ENCODE results near the gene ABCB10. TPM values are rescaled to one million over a fixed set of nuclear protein-coding genes. Genes with fewer than 3 reads are reported as not detected.

The ABCB10 gene
- total RNA-seq, 1 experiment from 2014 or later: 19.2 TPM

DNA sequence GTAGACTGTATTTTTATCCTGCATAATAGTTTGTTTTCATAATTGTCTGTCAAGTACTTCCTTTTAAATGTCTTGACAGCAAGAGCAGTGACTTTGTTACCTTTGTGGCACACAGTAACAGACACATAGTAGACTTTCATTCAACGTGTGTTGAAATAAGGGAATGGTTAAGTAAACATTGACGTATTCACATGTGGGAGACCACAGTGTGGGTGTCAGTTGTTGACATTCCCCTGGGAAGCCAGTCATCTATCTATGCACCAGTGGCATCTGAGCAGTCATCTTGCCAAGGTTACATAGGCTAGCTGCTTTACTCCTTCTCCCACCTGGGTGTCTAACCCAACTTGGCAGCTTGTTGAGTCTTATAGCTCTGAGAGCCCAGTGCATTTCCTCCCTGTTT, 48.9 kb downstream of the ABCB10 start:
- ATAC-seq: no peak
- peaks cover 12% of the 10 kb centered on the region; the same call in 1 of the 2 replicates for H3K4me1 ChIP-seq (ENCODE audit: control insufficient read depth, insufficient read depth, low read length)
- no peak overlapping the region for H3K4me3 ChIP-seq (ENCODE audit: low read depth in 2 of 2, low read length in 2 of 2)
- CTCF ChIA-PET: no interaction called here
- no peak for DNase-seq (ENCODE audit: low read depth, low spot score)
- no peak overlapping the region for H3K27ac ChIP-seq (ENCODE audit: low read length)
- TF ChIP-seq POLR2AphosphoS5 (IDR thresholded peaks at IDR 0.05; ENCODE audit: low read depth, low read length): no peak
- TF ChIP-seq REST (IDR thresholded peaks at IDR 0.05; ENCODE audit: insufficient read depth in 1 of 2, low read depth in 2 of 2, low read length in 1 of 2): no peak
- no peak for TF ChIP-seq CTCF (IDR thresholded peaks at IDR 0.05)
- TF ChIP-seq TCF7L2 (IDR thresholded peaks at IDR 0.05; ENCODE audit: low read depth, low read length): no peak
- no peak for TF ChIP-seq SIN3A (IDR thresholded peaks at IDR 0.05; ENCODE audit: borderline replicate concordance, insufficient read depth, low read depth, low read length)
- H3K36me3 ChIP-seq (ENCODE audit: control insufficient read depth, insufficient read depth, low read length): peaks cover 5% of the 10 kb centered on the region; the same call in 1 of the 2 replicates
- POLR2A ChIA-PET: interaction anchor here (0.6 kb wide), 1 partner anchor 12 kb away, joined by 3 read pairs; no protein-coding TSS in a partner anchor
- no TSS peak for BruUV-seq (replicated peaks)
- no peaks in the 10 kb centered on the region for H3K27me3 ChIP-seq (ENCODE audit: control insufficient read depth, insufficient read depth, low read length)
- H3K9me3 ChIP-seq (ENCODE audit: control insufficient read depth, insufficient read depth, low read depth, low read length): no peaks in the 10 kb centered on the region
- intact Hi-C loops (cut with micrococcal nuclease; ENCODE audit: unreplicated experiment) (no loop called here), in situ Hi-C loops (cut with HindIII; ENCODE audit: low pct_unique_long_range_greater_than_20kb, low sequenced_read_pairs) (no loop called here)

GRCh38 chr1:229508823-229509337, 49.6 kb downstream of the ABCB10 start:
- H3K27ac ChIP-seq (ENCODE audit: low read length): peak overlapping the region; percentile 88
- in situ Hi-C loops (cut with HindIII; ENCODE audit: low pct_unique_long_range_greater_than_20kb, low sequenced_read_pairs): no loop called here
- H3K36me3 ChIP-seq (ENCODE audit: control insufficient read depth, insufficient read depth, low read length): peaks cover 5% of the 10 kb centered on the region; the same call in 1 of the 2 replicates
- DNase-seq (ENCODE audit: low read depth, low spot score) (no peak), ATAC-seq (peak; percentile 17; the same call in 1 of the 2 replicates)
- no peaks in the 10 kb centered on the region for H3K27me3 ChIP-seq (ENCODE audit: control insufficient read depth, insufficient read depth, low read length)
- TSS peak; percentile 99 for BruUV-seq (replicated peaks)
- ChIA-PET CTCF (no interaction called here), POLR2A (interaction anchor here (1.0 kb wide), 1 partner anchor 29 kb away, joined by 3 read pairs; no protein-coding TSS in a partner anchor)
- H3K9me3 ChIP-seq (ENCODE audit: control insufficient read depth, insufficient read depth, low read depth, low read length): no peaks in the 10 kb centered on the region
- TF ChIP-seq POLR2AphosphoS5 (IDR thresholded peaks at IDR 0.05; ENCODE audit: low read depth, low read length) (no peak), TCF7L2 (IDR thresholded peaks at IDR 0.05; ENCODE audit: low read depth, low read length) (no peak), SIN3A (IDR thresholded peaks at IDR 0.05; ENCODE audit: borderline replicate concordance, insufficient read depth, low read depth, low read length) (no peak), CTCF (IDR thresholded peaks at IDR 0.05) (no peak), REST (IDR thresholded peaks at IDR 0.05; ENCODE audit: insufficient read depth in 1 of 2, low read depth in 2 of 2, low read length in 1 of 2) (no peak)
- H3K4me1 ChIP-seq (ENCODE audit: control insufficient read depth, insufficient read depth, low read length): peaks cover 12% of the 10 kb centered on the region; the same call in 1 of the 2 replicates
- peak overlapping the region; percentile 91 to 96 for H3K4me3 ChIP-seq (ENCODE audit: low read depth in 2 of 2, low read length in 2 of 2)
- intact Hi-C loops (cut with micrococcal nuclease; ENCODE audit: unreplicated experiment): no loop called here
